NCI-H2196 (cell line): Measurements from ENCODE around the gene BSND.
A peak's percentile ranks its signal among the peaks of the same experiment; 100 is the strongest.
"Not testable (repeated sequence)": the region's sequence is repeated elsewhere in the genome, so short reads cannot be mapped to it uniquely, and the experiment has no call there.

ENCODE experiments used
- DNase-seq: peaks from one replicate; lab custom pipeline; 2025; ENCODE audit not compliant: unreplicated experiment; lab: John Stamatoyannopoulos, UW

BSND gene

DNA sequence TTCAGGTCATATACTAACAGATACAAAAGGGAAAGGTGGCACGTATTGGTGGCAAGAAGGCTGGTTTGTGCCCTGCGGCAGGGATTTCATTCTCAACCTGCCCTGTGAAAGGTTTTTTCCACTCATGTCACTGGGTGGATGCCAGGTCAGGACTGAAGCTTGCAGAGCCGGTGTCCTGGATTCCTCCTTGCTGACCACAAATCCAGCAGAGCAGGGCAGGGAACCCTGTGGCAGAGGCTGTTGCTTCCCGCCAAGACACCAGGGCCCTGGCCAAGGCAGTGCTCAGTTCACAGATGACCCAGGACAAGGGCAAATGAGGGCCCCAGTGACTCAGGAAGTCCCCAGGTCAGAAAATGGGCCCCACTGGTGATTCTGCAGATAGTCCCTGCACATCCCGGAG is 16.4 kb downstream of the BSND start:
- DNase-seq: no peak

- DNase-seq: no peak
Measured at GRCh38 chr1:55015731-55016620, 17.2 kb downstream of the BSND start.

GRCh38 chr1:55018395-55018794 is 19.7 kb downstream of the BSND start:
- no peak for DNase-seq

DNA sequence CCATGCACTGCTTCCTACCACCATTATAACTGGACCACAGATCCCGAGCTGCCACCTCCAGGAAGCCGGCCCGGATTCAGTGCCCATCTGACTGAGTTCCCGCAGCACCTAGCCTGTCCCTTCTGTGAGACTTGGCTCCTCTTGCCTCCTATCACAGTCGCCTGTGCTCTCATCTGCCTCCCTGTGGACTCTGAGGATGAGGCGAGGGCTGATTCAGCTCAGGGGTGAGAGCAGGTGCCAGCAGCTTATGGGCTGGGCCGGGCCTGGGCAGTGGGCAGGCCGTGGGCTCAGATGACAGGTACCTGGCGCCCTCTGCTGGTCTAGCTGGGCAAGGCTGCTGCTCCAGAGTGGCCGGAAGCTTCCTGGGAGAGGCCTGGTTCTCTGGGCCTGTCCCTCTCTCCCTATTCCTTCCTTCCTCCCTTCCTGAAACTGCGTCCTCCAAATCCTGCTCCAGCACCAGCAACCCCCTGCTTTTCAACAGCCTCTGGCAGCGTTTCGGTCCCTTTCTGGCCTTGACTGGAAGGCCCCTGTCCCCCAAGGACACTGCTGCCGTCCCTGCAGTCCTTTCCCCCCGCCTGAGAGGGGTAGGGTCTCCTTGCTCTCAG is 23.3 kb downstream of the BSND start:
- DNase-seq: peak; percentile 93

- DNase-seq: not testable (repeated sequence)
Measured at GRCh38 chr1:55024163-55024562, 25.4 kb downstream of the BSND start.

GRCh38 chr1:55026682-55027081 is 27.9 kb downstream of the BSND start:
- not testable (repeated sequence) for DNase-seq

GRCh38 chr1:55031098-55031497 is 32.4 kb downstream of the BSND start:
- not testable (repeated sequence) for DNase-seq

DNA sequence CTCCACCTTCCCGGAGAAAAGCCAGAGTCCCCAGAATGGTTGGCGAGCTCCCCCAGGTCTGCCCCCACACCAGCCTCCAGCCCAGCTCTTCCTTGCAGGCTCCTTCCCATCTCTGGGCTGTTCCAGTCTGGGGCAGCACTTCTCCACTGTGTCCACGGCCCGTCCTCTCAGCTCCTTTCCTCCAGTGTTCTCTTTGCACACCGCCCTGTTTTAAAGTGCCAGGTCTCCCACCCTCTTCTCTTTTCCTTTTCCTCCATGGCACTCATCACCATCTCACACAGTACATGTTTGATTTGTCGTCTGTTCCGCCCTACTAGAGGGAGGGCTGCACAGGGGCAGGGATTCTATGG is 34.5 kb downstream of the BSND start:
- no peak for DNase-seq

GRCh38 chr1:55034476-55035133 is 35.9 kb downstream of the BSND start:
- no peak for DNase-seq

- DNase-seq: no peak
Measured at GRCh38 chr1:55035904-55036303, 37.2 kb downstream of the BSND start.

DNA sequence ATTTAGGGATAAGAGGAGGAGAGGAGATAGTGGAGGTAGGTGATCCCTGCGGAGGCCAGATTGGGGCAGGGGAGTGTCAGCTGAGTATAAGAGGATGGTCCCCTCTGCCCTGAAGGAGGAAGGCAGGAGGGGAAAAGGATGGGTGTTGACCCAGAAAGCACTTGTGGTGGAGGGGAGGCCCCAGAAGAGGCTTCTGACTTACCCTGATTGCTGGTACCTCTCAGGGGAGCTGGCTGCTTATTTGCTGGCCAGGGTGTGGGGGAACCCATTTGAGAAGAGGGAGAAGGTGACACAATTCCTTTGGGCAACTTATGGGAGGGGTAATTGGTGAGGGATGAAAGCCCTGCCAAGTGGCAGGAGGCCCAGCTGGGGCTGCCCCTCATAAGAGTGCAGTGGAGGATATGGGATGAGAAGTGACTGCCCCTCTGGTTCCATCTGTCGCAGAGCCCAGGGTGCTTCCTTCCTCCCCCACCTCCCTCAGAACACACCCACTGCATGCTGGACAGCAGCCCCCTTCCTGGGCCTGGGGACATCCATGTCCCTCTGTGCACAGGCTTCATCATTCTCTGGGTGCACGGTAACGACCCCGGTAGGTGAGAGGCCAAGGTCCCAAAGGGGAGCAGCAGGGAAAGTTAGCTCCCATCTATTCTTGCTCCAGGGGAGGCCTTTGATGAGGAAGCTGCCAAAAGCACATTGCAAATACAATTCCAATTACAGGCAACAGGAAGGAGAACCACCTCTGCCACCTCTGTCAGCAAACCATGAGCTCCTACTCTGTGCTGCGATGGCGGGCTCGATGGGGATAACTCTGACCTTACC is 39.2 kb downstream of the BSND start:
- DNase-seq: no peak

DNA sequence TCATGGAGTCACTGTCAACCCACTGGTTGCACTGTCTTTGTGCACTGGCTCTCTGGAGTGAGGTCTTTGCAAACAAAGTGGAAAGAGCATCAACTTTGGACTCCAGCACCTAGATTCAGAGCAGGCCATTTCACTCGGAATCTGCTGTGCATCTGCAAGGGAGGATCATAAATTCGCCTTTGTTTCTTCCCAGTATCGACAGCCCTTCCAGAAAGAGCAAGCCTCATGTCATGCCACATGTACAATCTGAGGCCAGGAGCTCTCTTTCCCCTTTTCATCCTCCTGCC is 39.8 kb downstream of the BSND start:
- no peak for DNase-seq

GRCh38 chr1:55038974-55039341 is 40.2 kb downstream of the BSND start:
- DNase-seq: no peak

GRCh38 chr1:55039342-55040082 is 40.8 kb downstream of the BSND start, which contains the start of gene PCSK9:
Gene PCSK9 (plus strand): TSS chr1:55039548. CDS start chr1:55039838, 290 bp downstream.
- DNase-seq: no peak

GRCh38 chr1:55040083-55040932 is 41.6 kb downstream of the BSND start:
- no peak for DNase-seq

GRCh38 chr1:55040933-55041494 is 42.3 kb downstream of the BSND start:
- DNase-seq: no peak

GRCh38 chr1:55041613-55042012 is 42.9 kb downstream of the BSND start:
- no peak for DNase-seq

DNA sequence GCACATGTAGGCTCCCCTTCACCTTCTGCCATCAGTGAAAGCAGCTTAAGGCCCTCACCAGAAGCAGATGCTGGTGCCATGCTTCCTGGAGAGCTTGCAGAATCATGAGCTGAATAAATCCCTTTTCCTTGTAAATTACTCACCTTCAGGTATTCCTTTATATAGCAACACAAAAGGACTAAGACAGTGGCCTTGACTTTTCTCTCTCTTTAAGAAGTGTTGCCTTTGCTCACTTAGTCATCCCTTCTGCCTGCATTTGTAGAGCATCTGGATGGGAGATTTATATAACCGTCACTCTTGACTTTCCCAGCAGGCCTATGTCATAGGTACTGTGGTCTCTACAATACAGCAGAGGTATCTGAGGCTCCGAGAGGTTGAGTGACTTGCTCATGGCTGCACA is 44.3 kb downstream of the BSND start:
- DNase-seq: no peak

DNA sequence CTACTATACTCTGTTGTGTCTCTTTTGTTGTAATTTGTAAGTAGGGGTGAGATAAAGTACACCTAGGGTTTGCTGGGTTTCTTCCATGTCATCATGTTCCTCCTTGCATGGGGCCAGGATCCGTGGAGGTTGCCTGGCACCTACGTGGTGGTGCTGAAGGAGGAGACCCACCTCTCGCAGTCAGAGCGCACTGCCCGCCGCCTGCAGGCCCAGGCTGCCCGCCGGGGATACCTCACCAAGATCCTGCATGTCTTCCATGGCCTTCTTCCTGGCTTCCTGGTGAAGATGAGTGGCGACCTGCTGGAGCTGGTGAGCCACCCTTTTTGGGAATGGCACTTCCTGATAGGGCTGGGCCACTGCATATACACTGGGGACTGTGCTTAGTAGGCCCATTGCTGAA is 45.0 kb downstream of the BSND start:
- DNase-seq: no peak
